NCI-H146 treated with DMSO at 0.1 percent for 48 hours (cell line): Measurements from ENCODE around the gene TMEM267.
"Not testable (repeated sequence)": the region's sequence is repeated elsewhere in the genome, so short reads cannot be mapped to it uniquely, and the experiment has no call there.

ENCODE experiments used
- DNase-seq: peaks from one replicate; lab custom pipeline; 2025; ENCODE audit not compliant: unreplicated experiment; lab: John Stamatoyannopoulos, UW

Gene TMEM267

GRCh38 chr5:43411495-43411894 is 72.2 kb downstream of the TMEM267 start:
- no peak for DNase-seq

GRCh38 chr5:43410414-43410813 is 73.3 kb downstream of the TMEM267 start:
- no peak for DNase-seq

GRCh38 chr5:43409809-43410271 is 73.8 kb downstream of the TMEM267 start:
- no peak for DNase-seq

GRCh38 chr5:43402524-43403066 is 81.1 kb downstream of the TMEM267 start:
- DNase-seq = not testable (repeated sequence)

- DNase-seq = no peak
These were observed 81.8 kb downstream of the TMEM267 start for GRCh38 chr5:43401827-43402226.

GRCh38 chr5:43400082-43400481 is 83.6 kb downstream of the TMEM267 start:
- DNase-seq = no peak

- no peak for DNase-seq
These were observed 86.8 kb downstream of the TMEM267 start for GRCh38 chr5:43396762-43397304.
